Measurements from ENCODE around the gene CTRB1. TPM values are rescaled to one million over a fixed set of nuclear protein-coding genes. Genes with fewer than 3 reads are reported as not detected.
A peak's percentile ranks its signal among the peaks of the same experiment; 100 is the strongest.
"Not testable (repeated sequence)": the region's sequence is repeated elsewhere in the genome, so short reads cannot be mapped to it uniquely, and the experiment has no call there.

Gene CTRB1
- total RNA-seq, 4 donors from 2014 or later = not detected

DNA sequence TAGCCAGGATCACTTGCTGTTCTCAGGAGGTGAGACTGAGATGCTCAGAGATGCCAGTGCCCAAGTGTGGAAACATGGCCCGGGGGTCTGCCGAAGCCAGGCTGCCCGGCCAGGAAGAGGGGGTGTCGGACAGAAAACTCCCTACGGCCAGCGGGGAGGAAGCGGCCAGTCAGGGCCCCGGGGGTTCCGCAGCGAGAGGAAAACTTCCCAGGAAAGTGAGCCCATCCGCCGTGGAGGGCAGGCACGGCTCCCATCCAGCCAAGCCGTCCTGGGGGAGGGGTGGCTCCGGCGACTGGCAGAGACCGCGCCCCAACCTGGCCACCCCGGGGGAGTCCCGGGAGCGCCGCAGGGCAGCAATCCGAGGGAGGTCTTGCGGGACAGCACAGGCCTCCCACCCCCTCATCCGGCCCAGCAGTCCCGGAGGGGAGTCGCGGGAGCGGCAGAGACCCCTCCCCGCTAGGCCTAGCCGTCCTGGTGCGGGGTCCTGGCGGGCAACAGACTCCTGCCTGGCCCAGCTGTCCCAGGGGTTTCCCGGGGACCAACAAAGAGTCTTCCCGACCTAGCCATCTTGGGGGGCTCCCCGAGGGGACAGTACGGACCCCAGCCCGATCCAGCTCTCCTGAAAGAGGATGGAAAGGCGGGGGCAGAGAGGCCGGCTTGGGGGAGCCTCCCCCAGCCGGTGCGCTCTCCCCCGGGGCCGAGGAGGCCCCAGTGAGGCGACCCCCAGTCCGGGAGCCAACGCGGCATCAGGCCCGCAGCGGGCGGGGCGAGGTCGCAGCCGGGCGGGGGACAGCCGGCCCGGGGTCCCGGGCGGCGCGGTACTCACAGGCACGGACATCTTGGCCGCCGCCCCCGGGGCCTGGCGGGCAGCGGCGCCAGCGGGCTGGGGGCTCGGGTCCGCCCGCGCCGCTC, 46.5 kb downstream of the CTRB1 start:
- peak in 2 of 3 donors; percentile 75 to 81 for DNase-seq
- H3K4me1 ChIP-seq = peaks cover 4 to 64% (median 9%) of the 10 kb centered on the region in 4 donors
- no peaks in the 10 kb centered on the region for H3K27me3 ChIP-seq
- TF ChIP-seq CTCF (IDR thresholded peaks at IDR 0.05) (no peak), POLR2A (IDR thresholded peaks at IDR 0.05) (peak in 1 of 2 donors; percentile 20)
- H3K9me3 ChIP-seq = no peaks in the 10 kb centered on the region
- peak overlapping the region; percentile 62 to 93 (median 75) for H3K4me3 ChIP-seq
- H3K36me3 ChIP-seq = no peaks in the 10 kb centered on the region
- H3K27ac ChIP-seq = peak overlapping the region; percentile 68 to 92 (median 89)

DNA sequence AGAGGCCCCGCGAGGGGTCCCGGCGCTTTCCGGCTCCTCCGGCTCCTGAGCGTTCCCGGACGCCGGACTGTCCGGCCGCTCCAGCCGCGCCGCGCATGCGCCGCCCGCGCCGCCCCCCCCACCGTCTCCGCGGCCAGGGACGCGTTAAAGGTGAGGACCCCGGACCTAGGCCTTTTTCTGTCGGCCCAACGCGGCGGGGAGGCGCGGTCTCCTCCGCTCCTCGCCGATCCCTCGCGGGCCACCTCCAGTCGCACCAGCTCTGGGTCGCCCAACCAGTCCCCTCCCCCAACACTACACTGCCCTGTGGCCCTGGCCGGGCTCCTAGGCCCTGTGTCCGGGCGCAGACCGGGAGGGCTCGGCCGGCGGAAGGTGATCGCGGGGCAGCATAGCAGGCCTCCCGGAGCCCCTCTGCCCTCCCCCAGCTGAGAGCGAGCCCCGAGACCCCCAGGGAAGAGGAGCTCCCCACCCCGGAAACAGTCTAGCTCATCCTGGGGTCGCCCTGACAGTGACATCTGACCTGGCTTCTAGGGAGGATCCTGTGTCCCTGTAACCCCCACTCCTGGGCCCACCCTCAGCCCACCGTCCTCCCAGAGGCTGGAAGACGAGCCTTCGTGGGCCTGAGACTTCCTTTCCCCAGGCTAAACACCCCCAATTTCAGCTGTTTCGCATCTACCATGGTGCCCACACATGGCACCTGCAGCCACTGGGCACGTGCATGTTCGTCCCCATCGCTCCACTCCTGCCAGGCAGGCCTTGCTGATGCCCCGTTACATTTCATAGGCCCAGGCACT, 47.3 kb downstream of the CTRB1 start:
- H3K4me1 ChIP-seq = peaks cover 4 to 61% (median 9%) of the 10 kb centered on the region in 4 donors
- H3K4me3 ChIP-seq = peak overlapping the region; percentile 62 to 93 (median 75)
- no peaks in the 10 kb centered on the region for H3K9me3 ChIP-seq
- no peaks in the 10 kb centered on the region for H3K27me3 ChIP-seq
- H3K27ac ChIP-seq = peak overlapping the region; percentile 68 to 92 (median 89)
- DNase-seq = peak in 2 of 3 donors; percentile 81 to 82
- no peaks in the 10 kb centered on the region for H3K36me3 ChIP-seq
- TF ChIP-seq POLR2A (IDR thresholded peaks at IDR 0.05) (peak in 1 of 2 donors; percentile 52), CTCF (IDR thresholded peaks at IDR 0.05) (no peak)

DNA sequence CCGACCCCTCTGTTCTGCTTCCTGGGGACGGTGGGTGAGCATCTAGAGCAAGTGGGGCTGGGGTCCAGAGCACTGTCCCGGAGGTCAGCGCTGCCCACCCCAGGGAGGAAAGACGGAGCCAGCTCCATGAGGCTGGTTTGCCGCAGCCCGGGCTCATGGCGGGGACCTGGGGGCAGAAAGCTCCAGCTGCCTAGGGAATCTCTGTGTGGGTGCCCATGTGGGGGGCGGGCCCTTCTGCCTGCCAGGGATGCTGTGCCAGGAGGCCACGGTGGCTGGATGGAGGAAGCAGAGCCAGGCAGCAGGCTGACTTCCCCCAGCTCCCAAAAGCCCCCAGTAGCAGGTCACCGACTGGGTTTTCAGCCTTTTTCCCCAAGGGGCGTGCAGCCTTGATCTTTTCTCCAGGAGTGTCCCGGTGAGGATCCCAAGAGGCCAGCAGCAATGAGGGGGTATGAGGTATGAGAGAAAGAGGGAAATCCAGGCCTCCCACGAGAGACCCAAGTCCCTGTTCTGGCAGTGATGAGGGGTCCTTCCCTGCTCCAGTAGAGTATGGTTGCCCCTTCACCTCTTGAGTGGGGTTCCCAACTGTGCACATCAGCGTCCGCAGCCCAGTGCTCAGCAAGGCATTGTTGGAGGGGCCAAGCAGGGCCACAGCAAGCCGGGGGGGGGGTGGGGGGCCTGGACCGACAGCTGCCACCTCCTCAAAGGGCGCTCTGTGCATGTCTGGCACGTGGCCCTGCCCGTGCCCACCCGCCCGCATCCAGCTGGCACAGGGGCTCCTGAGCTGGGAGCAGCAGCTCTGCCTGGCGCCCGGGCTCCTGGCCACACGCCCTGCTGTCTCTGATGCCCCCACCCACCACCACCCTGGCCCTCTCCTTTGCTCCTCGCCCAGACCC, 48.2 kb downstream of the CTRB1 start:
- Histone ChIP-seq H3K27me3 (no peaks in the 10 kb centered on the region), H3K36me3 (no peaks in the 10 kb centered on the region), H3K4me1 (peaks cover 3 to 52% (median 8%) of the 10 kb centered on the region in 4 donors), H3K4me3 (peak overlapping the region in 1 of 4 donors; percentile 83), H3K9me3 (no peaks in the 10 kb centered on the region), H3K27ac (peak overlapping the region in 2 of 4 donors; percentile 57 to 81)
- no peak for TF ChIP-seq CTCF (IDR thresholded peaks at IDR 0.05)
- no peak for TF ChIP-seq POLR2A (IDR thresholded peaks at IDR 0.05)
- no peak for DNase-seq

- Histone ChIP-seq H3K27me3 (no peaks in the 10 kb centered on the region), H3K4me1 (peaks cover 0 to 45% (median 6%) of the 10 kb centered on the region in 4 donors), H3K27ac (peak overlapping the region in 3 of 4 donors; percentile 27 to 81 (median 57)), H3K4me3 (peak overlapping the region in 1 of 4 donors; percentile 12), H3K9me3 (no peaks in the 10 kb centered on the region), H3K36me3 (no peaks in the 10 kb centered on the region)
- peak in 2 of 3 donors; percentile 85 to 88 for DNase-seq
- TF ChIP-seq CTCF (IDR thresholded peaks at IDR 0.05) = no peak
- peak; percentile 47 to 68 for TF ChIP-seq POLR2A (IDR thresholded peaks at IDR 0.05)
Observed at GRCh38 chr16:75267631-75268264, 49.0 kb downstream of the CTRB1 start.

GRCh38 chr16:75269358-75269757, 50.6 kb downstream of the CTRB1 start:
- H3K36me3 ChIP-seq, H3K4me3 ChIP-seq, H3K9me3 ChIP-seq, DNase-seq, H3K27me3 ChIP-seq, H3K27ac ChIP-seq: not testable (repeated sequence)
- H3K4me1 ChIP-seq = peaks cover 0 to 29% (median 6%) of the 10 kb centered on the region in 4 donors

Measured in Peyer's patch (tissue), 4 donors.